Loucy (cell line): ENCODE results near the gene SERPINA1.

Source experiments
- H2AFZ ChIP-seq: fragments of 200-600 bp; sonication (generic); 2 replicates; pipeline ENCODE4 v1.6.0; 2016; ENCODE audit warnings: antibody characterized with exemption, mild to moderate bottlenecking, low read length, moderate library complexity
- H3F3A ChIP-seq: fragments of 200-600 bp; 2 replicates; pipeline ENCODE4 v1.6.0; 2016; ENCODE audit warnings: antibody characterized with exemption, low read depth, mild to moderate bottlenecking
- H3K27me3 ChIP-seq: fragments of 200-600 bp; sonication (generic); 2 replicates; pipeline ENCODE4 v1.6.1; 2014; ENCODE audit warnings: low read length, mild to moderate bottlenecking; ENCODE audit not compliant: insufficient read depth, poor library complexity, severe bottlenecking
- H3K36me3 ChIP-seq: fragments of 200-600 bp; sonication (generic); 2 replicates; pipeline ENCODE4 v1.6.1; 2016; ENCODE audit warnings: low read length; ENCODE audit not compliant: insufficient read depth
- H3K4me1 ChIP-seq: fragments of 200-600 bp; sonication (generic); 2 replicates; pipeline ENCODE4 v1.5.1; 2014; ENCODE audit warnings: low read length, mild to moderate bottlenecking; ENCODE audit not compliant: insufficient read depth, poor library complexity, severe bottlenecking
- H3K4me2 ChIP-seq: fragments of 200-600 bp; sonication (generic); 2 replicates; pipeline ENCODE4 v1.6.0; 2014; ENCODE audit warnings: antibody characterized with exemption, low read length, low read depth, mild to moderate bottlenecking; ENCODE audit not compliant: poor library complexity, severe bottlenecking
- H3K4me3 ChIP-seq: fragments of 200-600 bp; sonication (generic); 2 replicates; pipeline ENCODE4 v1.5.1; 2014; ENCODE audit warnings: low read length, mild to moderate bottlenecking, mixed read lengths; ENCODE audit not compliant: poor library complexity, severe bottlenecking
- H3K79me2 ChIP-seq: fragments of 200-600 bp; sonication (generic); 2 replicates; pipeline ENCODE4 v1.6.1; 2014; ENCODE audit warnings: low read length; ENCODE audit not compliant: insufficient read depth
- H3K9ac ChIP-seq: fragments of 200-600 bp; sonication (generic); 2 replicates; pipeline ENCODE4 v1.6.0; 2014; ENCODE audit warnings: mild to moderate bottlenecking, low read depth, low read length, moderate library complexity; ENCODE audit not compliant: poor library complexity, severe bottlenecking
- H3K9me2 ChIP-seq: fragments of 200-600 bp; sonication (generic); replicated peaks from 2 replicates; pipeline ENCODE4 v1.6.1; 2016; ENCODE audit warnings: low read depth, low read length, mixed read lengths
- H3K9me3 ChIP-seq: fragments of 200-600 bp; sonication (generic); 2 replicates; pipeline ENCODE4 v1.6.1; 2014; ENCODE audit warnings: mild to moderate bottlenecking, antibody characterized with exemption, low read length, low read depth; ENCODE audit not compliant: insufficient read depth
- H4K20me1 ChIP-seq: fragments of 200-600 bp; sonication (generic); 2 replicates; pipeline ENCODE4 v1.6.0; 2014; ENCODE audit warnings: antibody characterized with exemption, low read length, mild to moderate bottlenecking; ENCODE audit not compliant: insufficient read depth, poor library complexity, severe bottlenecking
- CTCF ChIP-seq: fragments of 200-600 bp; sonication (generic); conservative IDR thresholded peaks from 2 replicates; pipeline ENCODE4 v1.5.1; 2014; ENCODE audit warnings: mild to moderate bottlenecking, antibody characterized with exemption, low read length
- EZH2phosphoT487 ChIP-seq: fragments of 200-600 bp; IDR thresholded peaks from 2 replicates; pipeline ENCODE4 v1.6.1; 2018; ENCODE audit warnings: antibody characterized with exemption, mild to moderate bottlenecking, moderate library complexity, borderline replicate concordance

Gene SERPINA1

GRCh38 chr14:94364964-94365363, 23.4 kb downstream of the SERPINA1 start:
- no peak overlapping the region for H3K4me3 ChIP-seq
- no peaks in the 10 kb centered on the region for H3K9me3 ChIP-seq
- no peak overlapping the region for H3K9ac ChIP-seq
- H3F3A ChIP-seq = no peaks in the 10 kb centered on the region
- no peak overlapping the region for H3K4me2 ChIP-seq
- no peaks in the 10 kb centered on the region for H3K9me2 ChIP-seq
- no peak overlapping the region for H2AFZ ChIP-seq
- H3K79me2 ChIP-seq = no peaks in the 10 kb centered on the region
- no peaks in the 10 kb centered on the region for H3K4me1 ChIP-seq
- no peaks in the 10 kb centered on the region for H4K20me1 ChIP-seq
- no peaks in the 10 kb centered on the region for H3K27me3 ChIP-seq
- no peak for TF ChIP-seq CTCF
- TF ChIP-seq EZH2phosphoT487 = no peak
- H3K36me3 ChIP-seq = no peaks in the 10 kb centered on the region

GRCh38 chr14:94364037-94364436, 24.4 kb downstream of the SERPINA1 start:
- H3K4me1 ChIP-seq = no peaks in the 10 kb centered on the region

GRCh38 chr14:94363151-94363624, 25.2 kb downstream of the SERPINA1 start:
- H3K79me2 ChIP-seq = no peaks in the 10 kb centered on the region
- no peaks in the 10 kb centered on the region for H3F3A ChIP-seq
- no peaks in the 10 kb centered on the region for H3K36me3 ChIP-seq
- TF ChIP-seq CTCF = no peak
- TF ChIP-seq EZH2phosphoT487 = no peak
- H3K4me1 ChIP-seq = no peaks in the 10 kb centered on the region
- no peak overlapping the region for H3K4me3 ChIP-seq
- no peak overlapping the region for H2AFZ ChIP-seq
- no peaks in the 10 kb centered on the region for H4K20me1 ChIP-seq
- no peaks in the 10 kb centered on the region for H3K9me3 ChIP-seq
- H3K27me3 ChIP-seq = no peaks in the 10 kb centered on the region
- H3K9me2 ChIP-seq = no peaks in the 10 kb centered on the region
- no peak overlapping the region for H3K9ac ChIP-seq
- no peak overlapping the region for H3K4me2 ChIP-seq

More at GRCh38 chr14:94364037-94364436, 24.4 kb downstream of the SERPINA1 start:
- H3K36me3 ChIP-seq = no peaks in the 10 kb centered on the region
- no peaks in the 10 kb centered on the region for H3K79me2 ChIP-seq
- H3K9me3 ChIP-seq = no peaks in the 10 kb centered on the region
- H3K9ac ChIP-seq = no peak overlapping the region
- H3K4me2 ChIP-seq = no peak overlapping the region
- TF ChIP-seq CTCF = no peak
- no peak for TF ChIP-seq EZH2phosphoT487
- no peaks in the 10 kb centered on the region for H3K9me2 ChIP-seq
- H3K27me3 ChIP-seq = no peaks in the 10 kb centered on the region
- no peak overlapping the region for H2AFZ ChIP-seq
- H3F3A ChIP-seq = no peaks in the 10 kb centered on the region
- H3K4me3 ChIP-seq = no peak overlapping the region
- no peaks in the 10 kb centered on the region for H4K20me1 ChIP-seq
